Non-pigmented ciliary epithelial cell (primary cell): ENCODE measurements around the gene UBE2D2.
"Not testable (repeated sequence)": the region's sequence is repeated elsewhere in the genome, so short reads cannot be mapped to it uniquely, and the experiment has no call there.

Experiments
- DNase-seq: peaks from one replicate; pipeline ENCODE4 v3.0.0-alpha.2; 2010; ENCODE audit warnings: low read depth

Gene UBE2D2

GRCh38 chr5:139549162-139549894 is 11.8 kb upstream of the UBE2D2 start:
- no peak for DNase-seq

GRCh38 chr5:139550051-139550872 is 10.9 kb upstream of the UBE2D2 start:
- DNase-seq = not testable (repeated sequence)

- no peak for DNase-seq
Observed at GRCh38 chr5:139551191-139551889, 9.8 kb upstream of the UBE2D2 start.

- DNase-seq = no peak
Observed at GRCh38 chr5:139552893-139553575, 8.1 kb upstream of the UBE2D2 start.

GRCh38 chr5:139554264-139554663 is 6.9 kb upstream of the UBE2D2 start:
- DNase-seq = no peak

- no peak for DNase-seq
Observed at GRCh38 chr5:139557811-139558210, 3.3 kb upstream of the UBE2D2 start.

- DNase-seq = no peak
Observed at GRCh38 chr5:139561655-139562451, 714 bp downstream of the UBE2D2 start.

GRCh38 chr5:139562847-139563246 is 1.7 kb downstream of the UBE2D2 start:
- DNase-seq = no peak

GRCh38 chr5:139565411-139566305 is 4.5 kb downstream of the UBE2D2 start:
- DNase-seq = no peak

GRCh38 chr5:139566611-139567010 is 5.5 kb downstream of the UBE2D2 start:
- no peak for DNase-seq

GRCh38 chr5:139569270-139569955 is 8.3 kb downstream of the UBE2D2 start:
- DNase-seq = no peak

GRCh38 chr5:139571543-139571942 is 10.4 kb downstream of the UBE2D2 start:
- no peak for DNase-seq

- no peak for DNase-seq
Observed at GRCh38 chr5:139571966-139572365, 10.8 kb downstream of the UBE2D2 start.

GRCh38 chr5:139574641-139575312 is 13.6 kb downstream of the UBE2D2 start:
- DNase-seq = no peak

- no peak for DNase-seq
Observed at GRCh38 chr5:139575313-139575646, 14.1 kb downstream of the UBE2D2 start.

- DNase-seq = no peak
Observed at GRCh38 chr5:139575751-139576150, 14.6 kb downstream of the UBE2D2 start.

- DNase-seq = no peak
Observed at GRCh38 chr5:139577689-139578290, 16.7 kb downstream of the UBE2D2 start.

GRCh38 chr5:139578325-139578724 is 17.2 kb downstream of the UBE2D2 start:
- DNase-seq = no peak

- not testable (repeated sequence) for DNase-seq
Observed at GRCh38 chr5:139582181-139582580, 21.0 kb downstream of the UBE2D2 start.
